Fibroblast of the aortic adventitia (primary cell): ENCODE data around the gene TBC1D22A. TPM values are rescaled to one million over a fixed set of nuclear protein-coding genes. Genes with fewer than 3 reads are reported as not detected.

ENCODE experiments used
- DNase-seq: peaks from one replicate; pipeline ENCODE4 v3.0.0-alpha.2; 2010; ENCODE audit warnings: low read depth
- H3K4me3 ChIP-seq: 2 replicates; pipeline ENCODE4 v1.5.1; 2011; ENCODE audit warnings: low read depth, mild to moderate bottlenecking, control low read depth, low read length, moderate library complexity
- CTCF ChIP-seq: IDR thresholded peaks from 2 replicates; pipeline ENCODE4 v1.5.1; 2011; ENCODE audit warnings: mild to moderate bottlenecking, low read length, control low read depth, inconsistent platforms; ENCODE audit not compliant: insufficient read depth
- total RNA-seq: library from RNA; depleted of rRNA; stranded (reverse); fragments of >200 nt; gene quantifications from 2 replicates; pipeline ENCODE4 v1.2.3, GENCODE V29; 2012; ENCODE audit warnings: low replicate concordance

Gene TBC1D22A
- total RNA-seq, 1 donor = 13.8 TPM

GRCh38 chr22:47188261-47189055 lies 426.0 kb downstream of the TBC1D22A start:
- no peak overlapping the region for H3K4me3 ChIP-seq
- DNase-seq = no peak

GRCh38 chr22:47189056-47189916 lies 426.8 kb downstream of the TBC1D22A start:
- no peak for DNase-seq
- no peak for TF ChIP-seq CTCF
- H3K4me3 ChIP-seq = no peak overlapping the region

More at GRCh38 chr22:47188261-47189055, 426.0 kb downstream of the TBC1D22A start:
- TF ChIP-seq CTCF = no peak

GRCh38 chr22:47190276-47190956 lies 428.0 kb downstream of the TBC1D22A start:
- no peak for TF ChIP-seq CTCF
- no peak for DNase-seq
- no peak overlapping the region for H3K4me3 ChIP-seq

- no peak overlapping the region for H3K4me3 ChIP-seq
- TF ChIP-seq CTCF = no peak
- no peak for DNase-seq
These were observed 428.7 kb downstream of the TBC1D22A start for GRCh38 chr22:47190957-47191670.

GRCh38 chr22:47191671-47192650 lies 429.5 kb downstream of the TBC1D22A start:
- no peak for TF ChIP-seq CTCF
- DNase-seq = no peak
- no peak overlapping the region for H3K4me3 ChIP-seq
